HFFc6 (cell line): ENCODE data around the gene SLC51B. TPM values are rescaled to one million over a fixed set of nuclear protein-coding genes. Genes with fewer than 3 reads are reported as not detected.

Experiments used
- DNase-seq: peaks from one replicate; pipeline ENCODE4 v3.0.0-alpha.2; 2018
- H3K27ac Mint-ChIP-seq: 2 replicates; pipeline ENCODE4 v1.8.0; 2020; ENCODE audit warnings: mild to moderate bottlenecking, mixed read lengths
- H3K27me3 Mint-ChIP-seq: 2 replicates; pipeline ENCODE4 v1.8.0; 2021; ENCODE audit warnings: mild to moderate bottlenecking, moderate library complexity, mixed read lengths; ENCODE audit not compliant: insufficient read depth
- H3K36me3 Mint-ChIP-seq: 2 replicates; pipeline ENCODE4 v1.8.0; 2021; ENCODE audit warnings: low read depth, mixed read lengths
- H3K4me1 Mint-ChIP-seq: 2 replicates; pipeline ENCODE4 v1.8.0; 2020; ENCODE audit warnings: low read depth, mixed read lengths
- H3K4me3 Mint-ChIP-seq: 2 replicates; pipeline ENCODE4 v1.8.0; 2020; ENCODE audit warnings: mild to moderate bottlenecking, moderate library complexity, mixed read lengths
- H3K9me3 Mint-ChIP-seq: 2 replicates; pipeline ENCODE4 v1.8.0; 2020; ENCODE audit warnings: mild to moderate bottlenecking, mixed read lengths
- total RNA-seq, 6 experiments: library from RNA; stranded (reverse); fragmentation: NEBNext Ultra II Directional; extraction: Animal tissue kit (Norgen Biotek cat#: 25700); gene quantifications; 2 replicates in 1 of 6; 3 replicates in 5 of 6; pipeline ENCODE4 v1.2.3, GENCODE V29; 2021
- TF ChIP-seq, protein P1 (sequence below): fragments of 200-600 bp; sonication (generic); IDR thresholded peaks from 2 replicates; pipeline ENCODE4 v1.5.0; 2021; ENCODE audit warnings: antibody characterized with exemption, mild to moderate bottlenecking

SLC51B gene
- total RNA-seq, 6 experiments from 2014 or later, result not detected

DNA sequence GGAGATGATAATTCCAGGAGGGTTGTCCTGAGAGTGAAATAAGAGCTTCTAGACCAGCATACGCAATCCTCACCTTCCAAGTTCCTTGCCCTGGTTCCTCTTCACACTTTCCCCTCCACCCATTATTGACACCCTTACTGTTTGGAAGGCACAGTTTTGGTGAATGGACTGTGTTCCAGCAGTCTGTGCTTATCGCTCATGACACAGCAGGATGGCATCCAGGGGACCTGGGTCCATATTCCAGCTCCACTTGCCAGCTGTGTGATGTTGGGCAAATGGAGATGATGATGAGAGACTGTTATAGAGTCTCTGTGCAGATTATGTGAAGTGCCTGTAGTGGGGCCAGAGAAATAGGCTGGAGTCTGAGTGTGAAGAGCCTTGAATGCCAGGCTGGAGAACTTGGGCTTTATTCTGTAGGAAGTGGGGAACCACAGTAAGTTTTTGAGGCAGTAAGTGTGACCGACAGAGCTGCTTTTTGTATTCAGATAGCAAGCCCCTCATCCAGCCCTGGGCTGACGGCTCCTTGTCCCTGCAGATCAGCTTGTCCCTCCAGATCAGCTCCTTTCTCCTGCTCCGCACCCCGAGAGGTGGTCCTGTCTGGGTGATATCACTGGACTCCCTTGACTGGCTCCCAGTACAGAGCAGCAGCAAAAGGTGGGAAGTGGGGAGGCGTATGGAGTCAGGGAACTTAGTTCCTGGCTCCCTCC lies 39.5 kb downstream of the SLC51B start:
- no peaks in the 10 kb centered on the region for H3K36me3 Mint-ChIP-seq
- no peak overlapping the region for H3K4me3 Mint-ChIP-seq
- H3K27ac Mint-ChIP-seq, result no peak overlapping the region
- TF ChIP-seq, protein P1, sequence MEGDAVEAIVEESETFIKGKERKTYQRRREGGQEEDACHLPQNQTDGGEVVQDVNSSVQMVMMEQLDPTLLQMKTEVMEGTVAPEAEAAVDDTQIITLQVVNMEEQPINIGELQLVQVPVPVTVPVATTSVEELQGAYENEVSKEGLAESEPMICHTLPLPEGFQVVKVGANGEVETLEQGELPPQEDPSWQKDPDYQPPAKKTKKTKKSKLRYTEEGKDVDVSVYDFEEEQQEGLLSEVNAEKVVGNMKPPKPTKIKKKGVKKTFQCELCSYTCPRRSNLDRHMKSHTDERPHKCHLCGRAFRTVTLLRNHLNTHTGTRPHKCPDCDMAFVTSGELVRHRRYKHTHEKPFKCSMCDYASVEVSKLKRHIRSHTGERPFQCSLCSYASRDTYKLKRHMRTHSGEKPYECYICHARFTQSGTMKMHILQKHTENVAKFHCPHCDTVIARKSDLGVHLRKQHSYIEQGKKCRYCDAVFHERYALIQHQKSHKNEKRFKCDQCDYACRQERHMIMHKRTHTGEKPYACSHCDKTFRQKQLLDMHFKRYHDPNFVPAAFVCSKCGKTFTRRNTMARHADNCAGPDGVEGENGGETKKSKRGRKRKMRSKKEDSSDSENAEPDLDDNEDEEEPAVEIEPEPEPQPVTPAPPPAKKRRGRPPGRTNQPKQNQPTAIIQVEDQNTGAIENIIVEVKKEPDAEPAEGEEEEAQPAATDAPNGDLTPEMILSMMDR, result no peak
- H3K4me1 Mint-ChIP-seq, result peaks cover 16% of the 10 kb centered on the region
- no peaks in the 10 kb centered on the region for H3K9me3 Mint-ChIP-seq
- DNase-seq, result no peak
- peaks cover 27% of the 10 kb centered on the region for H3K27me3 Mint-ChIP-seq

- Mint-ChIP-seq H3K4me1 (peaks cover 16% of the 10 kb centered on the region), H3K27me3 (peaks cover 27% of the 10 kb centered on the region), H3K4me3 (no peak overlapping the region), H3K9me3 (no peaks in the 10 kb centered on the region), H3K27ac (no peak overlapping the region), H3K36me3 (no peaks in the 10 kb centered on the region)
- TF ChIP-seq, protein P1, result no peak
- DNase-seq, result no peak
These were observed 40.1 kb downstream of the SLC51B start for GRCh38 chr15:65085207-65085753.

DNA sequence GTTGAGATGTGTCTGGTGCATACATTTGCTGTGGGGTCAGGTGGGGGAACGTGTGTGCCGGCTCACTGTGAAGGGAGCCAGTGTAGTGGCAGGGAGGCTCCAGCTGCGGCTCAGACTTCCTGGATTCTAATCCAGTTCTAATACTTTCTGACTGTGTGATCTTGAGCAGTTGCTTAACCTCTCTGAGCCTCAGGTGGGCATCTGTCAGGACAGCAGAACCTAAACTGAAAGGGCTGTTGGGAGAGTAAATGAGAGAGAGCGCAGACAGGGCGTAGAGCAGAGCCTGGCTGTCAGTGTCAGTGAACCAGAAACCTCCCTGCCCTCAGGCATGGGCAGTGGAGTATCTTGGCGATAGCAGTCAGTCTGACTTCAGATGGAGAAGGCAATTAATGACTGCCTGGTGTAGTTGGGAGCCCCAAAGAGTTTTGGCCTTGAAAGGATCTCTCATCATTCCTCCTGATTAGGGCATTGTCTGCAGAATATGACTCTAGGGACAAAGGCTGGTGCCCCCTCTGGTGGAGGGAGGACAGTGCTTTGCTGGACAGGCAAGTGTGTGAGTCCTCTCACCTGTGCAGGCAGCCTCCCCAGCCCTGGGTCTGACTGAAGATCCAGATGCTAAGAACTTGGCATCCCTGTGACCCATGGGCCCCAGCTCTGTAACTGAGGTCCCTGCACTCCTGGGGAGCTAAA lies 40.9 kb downstream of the SLC51B start:
- Mint-ChIP-seq H3K27me3 (peaks cover 24% of the 10 kb centered on the region), H3K4me1 (peaks cover 16% of the 10 kb centered on the region), H3K4me3 (no peak overlapping the region), H3K36me3 (no peaks in the 10 kb centered on the region), H3K9me3 (no peaks in the 10 kb centered on the region), H3K27ac (no peak overlapping the region)
- peak; percentile 24 for DNase-seq
- TF ChIP-seq, protein P1, result peak; percentile 70

DNA sequence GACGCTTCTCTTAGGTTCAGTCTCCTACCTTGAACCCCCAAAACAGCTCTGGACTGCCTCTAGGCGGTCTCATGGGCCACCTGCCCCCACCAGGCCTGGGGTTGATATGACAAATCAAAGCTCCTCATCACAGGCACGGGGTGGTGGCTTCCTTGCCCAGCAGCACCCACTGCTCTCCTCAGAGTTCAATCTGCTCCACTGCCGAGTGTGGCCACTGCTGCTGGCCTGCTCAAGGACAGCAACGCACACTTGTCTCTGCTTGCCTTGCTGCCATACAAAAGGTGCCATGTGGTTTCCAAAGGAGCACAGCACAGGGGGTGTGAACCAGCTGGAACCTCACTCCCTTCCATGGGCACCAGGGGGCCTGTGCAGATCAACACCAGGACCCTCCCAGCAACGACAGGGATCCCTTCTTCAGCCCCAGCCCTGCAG lies 41.5 kb downstream of the SLC51B start:
- no peak overlapping the region for H3K27ac Mint-ChIP-seq
- H3K9me3 Mint-ChIP-seq, result no peaks in the 10 kb centered on the region
- DNase-seq, result no peak
- H3K4me1 Mint-ChIP-seq, result peaks cover 16% of the 10 kb centered on the region
- peaks cover 19% of the 10 kb centered on the region for H3K27me3 Mint-ChIP-seq
- no peak overlapping the region for H3K4me3 Mint-ChIP-seq
- TF ChIP-seq, protein P1, result peak; percentile 47
- H3K36me3 Mint-ChIP-seq, result no peaks in the 10 kb centered on the region

GRCh38 chr15:65087411-65087810 lies 42.2 kb downstream of the SLC51B start:
- no peak overlapping the region for H3K27ac Mint-ChIP-seq
- peaks cover 14% of the 10 kb centered on the region for H3K27me3 Mint-ChIP-seq
- H3K4me3 Mint-ChIP-seq, result no peak overlapping the region
- no peak for DNase-seq
- H3K4me1 Mint-ChIP-seq, result peaks cover 13% of the 10 kb centered on the region
- no peaks in the 10 kb centered on the region for H3K36me3 Mint-ChIP-seq
- TF ChIP-seq, protein P1, result no peak
- H3K9me3 Mint-ChIP-seq, result no peaks in the 10 kb centered on the region
